HEK293 (cell line): ENCODE data around the gene TFB2M.
"Not testable (repeated sequence)": the region's sequence is repeated elsewhere in the genome, so short reads cannot be mapped to it uniquely, and the experiment has no call there.

Experiments used
- CTCF ChIA-PET: fragments of 350-600 bp; formaldehyde crosslinking; extraction: SDS; loops from one replicate; lab custom pipeline; 2021; ENCODE audit warnings: antibody characterized with exemption; lab: Yijun Ruan, JAX
- POLR2A ChIA-PET: fragments of 300-600 bp; formaldehyde crosslinking; extraction: SDS; loops from one replicate; lab custom pipeline; 2020; ENCODE audit warnings: antibody characterized with exemption, inconsistent platforms; lab: Yijun Ruan, JAX
- H3K27ac ChIP-seq: fragments of 200-500 bp; sonication (Bioruptor generic); 2 replicates; pipeline ENCODE4 v1.5.1; 2014; ENCODE audit warnings: low read depth, low read length, control low read depth, inconsistent platforms; ENCODE audit errors: extremely low read depth
- H3K36me3 ChIP-seq, 2 experiments: fragments of 200-500 bp in 1 of 2; sonication (Bioruptor generic) in 1 of 2; 1 replicate in 1 of 2; 2 replicates in 1 of 2; pipeline ENCODE4 v1.5.1; 2014 to 2017; ENCODE audit warnings: inconsistent platforms in 2 of 2, low read length in 2 of 2; ENCODE audit not compliant: control insufficient read depth in 2 of 2, insufficient read depth in 1 of 2
- H3K4me1 ChIP-seq: fragments of 200-500 bp; sonication (Bioruptor generic); 2 replicates; pipeline ENCODE4 v1.5.1; 2014; ENCODE audit warnings: mild to moderate bottlenecking, low read length, inconsistent platforms; ENCODE audit not compliant: control insufficient read depth, insufficient read depth
- H3K4me3 ChIP-seq: 2 replicates; pipeline ENCODE4 v1.5.1; 2011; ENCODE audit warnings: low read depth, mild to moderate bottlenecking, control low read depth, low read length, moderate library complexity
- H3K9me3 ChIP-seq: fragments of 200-500 bp; sonication (Bioruptor generic); 2 replicates; pipeline ENCODE4 v1.5.1; 2014; ENCODE audit warnings: low read depth, low read length, inconsistent platforms; ENCODE audit not compliant: control insufficient read depth, insufficient read depth
- BCL11A ChIP-seq: fragments of 450-650 bp; formaldehyde crosslinking; IDR thresholded peaks from 2 replicates; pipeline ENCODE4 v1.5.1; 2016; ENCODE audit warnings: low read depth, missing biosample characterization, missing genetic modification characterization
- GLIS1 ChIP-seq: fragments of 450-650 bp; formaldehyde crosslinking; IDR thresholded peaks from 2 replicates; pipeline ENCODE4 v1.5.1; 2016; ENCODE audit warnings: missing biosample characterization, missing genetic modification characterization
- HOXC10 ChIP-seq: sonication (generic); formaldehyde crosslinking; IDR thresholded peaks from 2 replicates; pipeline ENCODE4 v1.8.1; 2023; ENCODE audit warnings: mild to moderate bottlenecking, missing genetic modification reagents
- KLF8 ChIP-seq: fragments of 450-650 bp; formaldehyde crosslinking; IDR thresholded peaks from 2 replicates; pipeline ENCODE4 v1.5.1; 2016; ENCODE audit warnings: missing biosample characterization, missing genetic modification characterization
- OVOL3 ChIP-seq: fragments of 450-650 bp; formaldehyde crosslinking; IDR thresholded peaks from 2 replicates; pipeline ENCODE4 v1.5.1; 2016; ENCODE audit warnings: missing biosample characterization, missing genetic modification characterization
- SCRT2 ChIP-seq: fragments of 450-650 bp; formaldehyde crosslinking; IDR thresholded peaks from 2 replicates; pipeline ENCODE4 v1.5.1; 2016; ENCODE audit warnings: missing biosample characterization, missing genetic modification characterization
- TCF7L2 ChIP-seq: IDR thresholded peaks from 2 replicates; pipeline ENCODE4 v1.6.1; 2011; ENCODE audit warnings: low read depth, mild to moderate bottlenecking, inconsistent platforms, low read length, moderate library complexity, borderline replicate concordance
- WT1 ChIP-seq: fragments of 450-650 bp; formaldehyde crosslinking; IDR thresholded peaks from 2 replicates; pipeline ENCODE4 v1.5.1; 2016; ENCODE audit warnings: missing biosample characterization, missing genetic modification characterization
- ZNF114 ChIP-seq: fragments of 450-650 bp; formaldehyde crosslinking; IDR thresholded peaks from 2 replicates; pipeline ENCODE4 v1.5.0; 2017; ENCODE audit warnings: missing biosample characterization, missing genetic modification characterization
- ZNF121 ChIP-seq: fragments of 450-650 bp; formaldehyde crosslinking; IDR thresholded peaks from 2 replicates; pipeline ENCODE4 v1.5.1; 2016; ENCODE audit warnings: missing biosample characterization, missing genetic modification characterization
- ZNF133 ChIP-seq: fragments of 450-650 bp; formaldehyde crosslinking; IDR thresholded peaks from 2 replicates; pipeline ENCODE4 v1.5.1; 2016; ENCODE audit warnings: missing biosample characterization, missing genetic modification characterization
- ZNF155 ChIP-seq: fragments of 450-650 bp; formaldehyde crosslinking; IDR thresholded peaks from 2 replicates; pipeline ENCODE4 v1.5.1; 2016; ENCODE audit warnings: missing biosample characterization, missing genetic modification characterization
- ZNF214 ChIP-seq: fragments of 450-650 bp; formaldehyde crosslinking; IDR thresholded peaks from 2 replicates; pipeline ENCODE4 v1.5.1; 2017; ENCODE audit warnings: missing biosample characterization, mild to moderate bottlenecking, missing genetic modification characterization, borderline replicate concordance
- ZNF24 ChIP-seq: fragments of 450-650 bp; formaldehyde crosslinking; IDR thresholded peaks from 2 replicates; pipeline ENCODE4 v1.5.1; 2016; ENCODE audit warnings: missing biosample characterization, missing genetic modification characterization
- ZNF423 ChIP-seq: fragments of 450-650 bp; formaldehyde crosslinking; IDR thresholded peaks from 2 replicates; pipeline ENCODE4 v1.5.1; 2016; ENCODE audit warnings: missing biosample characterization, missing genetic modification characterization
- ZNF529 ChIP-seq: fragments of 450-650 bp; formaldehyde crosslinking; IDR thresholded peaks from 2 replicates; pipeline ENCODE4 v1.5.1; 2017; ENCODE audit warnings: missing genetic modification characterization, missing biosample characterization; ENCODE audit not compliant: insufficient replicate concordance
- ZNF596 ChIP-seq: fragments of 450-650 bp; IDR thresholded peaks from 2 replicates; pipeline ENCODE4 v1.5.0; 2018; ENCODE audit warnings: missing biosample characterization, mild to moderate bottlenecking, missing genetic modification characterization, moderate library complexity
- ZNF621 ChIP-seq: fragments of 450-650 bp; formaldehyde crosslinking; IDR thresholded peaks from 2 replicates; pipeline ENCODE4 v1.5.1; 2017; ENCODE audit warnings: missing biosample characterization, missing genetic modification characterization
- ZNF623 ChIP-seq: fragments of 450-650 bp; formaldehyde crosslinking; IDR thresholded peaks from 2 replicates; pipeline ENCODE4 v1.5.1; 2016; ENCODE audit warnings: missing biosample characterization, missing genetic modification characterization
- ZNF747 ChIP-seq: fragments of 450-650 bp; formaldehyde crosslinking; IDR thresholded peaks from 2 replicates; pipeline ENCODE4 v1.5.1; 2016; ENCODE audit warnings: missing biosample characterization, missing genetic modification characterization
- ZNF768 ChIP-seq: fragments of 450-650 bp; formaldehyde crosslinking; IDR thresholded peaks from 2 replicates; pipeline ENCODE4 v1.5.1; 2018; ENCODE audit warnings: missing biosample characterization, mild to moderate bottlenecking, missing genetic modification characterization
- ZNF843 ChIP-seq: fragments of 450-650 bp; formaldehyde crosslinking; IDR thresholded peaks from 2 replicates; pipeline ENCODE4 v1.5.1; 2016; ENCODE audit warnings: missing biosample characterization, missing genetic modification characterization
- ZSCAN30 ChIP-seq: fragments of 450-650 bp; IDR thresholded peaks from 2 replicates; pipeline ENCODE4 v1.5.1; 2018; ENCODE audit warnings: missing biosample characterization, mild to moderate bottlenecking, missing genetic modification characterization, moderate library complexity
- TF ChIP-seq, protein P1 (sequence below): fragments of 450-650 bp; formaldehyde crosslinking; IDR thresholded peaks from 2 replicates; pipeline ENCODE4 v1.5.1; 2016; ENCODE audit warnings: missing biosample characterization, missing genetic modification characterization
- TF ChIP-seq, protein P2 (sequence below): fragments of 450-650 bp; formaldehyde crosslinking; IDR thresholded peaks from 2 replicates; pipeline ENCODE4 v1.5.1; 2017; ENCODE audit warnings: missing biosample characterization, missing genetic modification characterization
- TF ChIP-seq, protein P3 (sequence below): fragments of 450-650 bp; formaldehyde crosslinking; conservative IDR thresholded peaks from 2 replicates; pipeline ENCODE4 v1.5.1; 2016; ENCODE audit warnings: low read depth, missing biosample characterization, missing genetic modification characterization
- TF ChIP-seq, protein P4 (sequence below): fragments of 450-650 bp; formaldehyde crosslinking; IDR thresholded peaks from 2 replicates; pipeline ENCODE4 v1.5.1; 2017; ENCODE audit warnings: missing biosample characterization, mild to moderate bottlenecking, missing genetic modification characterization, moderate library complexity
- TF ChIP-seq, protein P5 (sequence below): fragments of 450-650 bp; formaldehyde crosslinking; IDR thresholded peaks from 2 replicates; pipeline ENCODE4 v1.5.1; 2016; ENCODE audit warnings: missing biosample characterization, missing genetic modification characterization

Gene TFB2M

DNA sequence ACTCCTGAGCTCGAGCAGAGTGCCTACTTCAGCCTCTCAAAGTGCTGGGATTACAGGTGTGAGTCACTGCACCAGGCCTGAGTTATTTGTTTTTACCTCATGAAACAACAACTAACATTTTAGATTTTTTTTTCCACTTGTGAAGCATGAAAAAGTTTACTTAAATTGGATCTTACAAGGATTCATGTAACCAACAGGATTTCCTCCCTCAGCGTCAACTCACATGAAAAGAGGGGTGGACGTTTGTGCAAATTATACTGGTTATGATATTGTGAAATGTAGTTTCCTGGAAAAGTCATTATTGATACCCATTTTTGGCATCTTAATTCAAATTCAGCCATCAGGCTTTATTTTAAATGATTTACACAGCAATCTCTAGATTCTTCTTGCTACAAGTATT lies 6.7 kb upstream of the TFB2M start (continued):
- TF ChIP-seq, protein P1, sequence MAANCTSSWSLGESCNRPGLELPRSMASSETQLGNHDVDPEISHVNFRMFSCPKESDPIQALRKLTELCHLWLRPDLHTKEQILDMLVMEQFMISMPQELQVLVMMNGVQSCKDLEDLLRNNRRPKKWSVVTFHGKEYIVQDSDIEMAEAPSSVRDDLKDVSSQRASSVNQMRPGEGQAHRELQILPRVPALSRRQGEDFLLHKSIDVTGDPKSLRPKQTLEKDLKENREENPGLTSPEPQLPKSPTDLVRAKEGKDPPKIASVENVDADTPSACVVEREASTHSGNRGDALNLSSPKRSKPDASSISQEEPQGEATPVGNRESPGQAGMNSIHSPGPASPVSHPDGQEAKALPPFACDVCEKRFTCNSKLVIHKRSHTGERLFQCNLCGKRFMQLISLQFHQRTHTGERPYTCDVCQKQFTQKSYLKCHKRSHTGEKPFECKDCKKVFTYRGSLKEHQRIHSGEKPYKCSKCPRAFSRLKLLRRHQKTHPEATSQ (tag by site-specific recombination) = no peak
- TF ChIP-seq BCL11A (no peak), ZNF24 (no peak), ZNF529 (no peak), ZSCAN30 (tag by site-specific recombination) (no peak), GLIS1 (no peak), ZNF621 (no peak), TCF7L2 (no peak)
- TF ChIP-seq, protein P2, sequence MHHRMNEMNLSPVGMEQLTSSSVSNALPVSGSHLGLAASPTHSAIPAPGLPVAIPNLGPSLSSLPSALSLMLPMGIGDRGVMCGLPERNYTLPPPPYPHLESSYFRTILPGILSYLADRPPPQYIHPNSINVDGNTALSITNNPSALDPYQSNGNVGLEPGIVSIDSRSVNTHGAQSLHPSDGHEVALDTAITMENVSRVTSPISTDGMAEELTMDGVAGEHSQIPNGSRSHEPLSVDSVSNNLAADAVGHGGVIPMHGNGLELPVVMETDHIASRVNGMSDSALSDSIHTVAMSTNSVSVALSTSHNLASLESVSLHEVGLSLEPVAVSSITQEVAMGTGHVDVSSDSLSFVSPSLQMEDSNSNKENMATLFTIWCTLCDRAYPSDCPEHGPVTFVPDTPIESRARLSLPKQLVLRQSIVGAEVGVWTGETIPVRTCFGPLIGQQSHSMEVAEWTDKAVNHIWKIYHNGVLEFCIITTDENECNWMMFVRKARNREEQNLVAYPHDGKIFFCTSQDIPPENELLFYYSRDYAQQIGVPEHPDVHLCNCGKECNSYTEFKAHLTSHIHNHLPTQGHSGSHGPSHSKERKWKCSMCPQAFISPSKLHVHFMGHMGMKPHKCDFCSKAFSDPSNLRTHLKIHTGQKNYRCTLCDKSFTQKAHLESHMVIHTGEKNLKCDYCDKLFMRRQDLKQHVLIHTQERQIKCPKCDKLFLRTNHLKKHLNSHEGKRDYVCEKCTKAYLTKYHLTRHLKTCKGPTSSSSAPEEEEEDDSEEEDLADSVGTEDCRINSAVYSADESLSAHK (tag by site-specific recombination) = no peak
- TF ChIP-seq, protein P3, sequence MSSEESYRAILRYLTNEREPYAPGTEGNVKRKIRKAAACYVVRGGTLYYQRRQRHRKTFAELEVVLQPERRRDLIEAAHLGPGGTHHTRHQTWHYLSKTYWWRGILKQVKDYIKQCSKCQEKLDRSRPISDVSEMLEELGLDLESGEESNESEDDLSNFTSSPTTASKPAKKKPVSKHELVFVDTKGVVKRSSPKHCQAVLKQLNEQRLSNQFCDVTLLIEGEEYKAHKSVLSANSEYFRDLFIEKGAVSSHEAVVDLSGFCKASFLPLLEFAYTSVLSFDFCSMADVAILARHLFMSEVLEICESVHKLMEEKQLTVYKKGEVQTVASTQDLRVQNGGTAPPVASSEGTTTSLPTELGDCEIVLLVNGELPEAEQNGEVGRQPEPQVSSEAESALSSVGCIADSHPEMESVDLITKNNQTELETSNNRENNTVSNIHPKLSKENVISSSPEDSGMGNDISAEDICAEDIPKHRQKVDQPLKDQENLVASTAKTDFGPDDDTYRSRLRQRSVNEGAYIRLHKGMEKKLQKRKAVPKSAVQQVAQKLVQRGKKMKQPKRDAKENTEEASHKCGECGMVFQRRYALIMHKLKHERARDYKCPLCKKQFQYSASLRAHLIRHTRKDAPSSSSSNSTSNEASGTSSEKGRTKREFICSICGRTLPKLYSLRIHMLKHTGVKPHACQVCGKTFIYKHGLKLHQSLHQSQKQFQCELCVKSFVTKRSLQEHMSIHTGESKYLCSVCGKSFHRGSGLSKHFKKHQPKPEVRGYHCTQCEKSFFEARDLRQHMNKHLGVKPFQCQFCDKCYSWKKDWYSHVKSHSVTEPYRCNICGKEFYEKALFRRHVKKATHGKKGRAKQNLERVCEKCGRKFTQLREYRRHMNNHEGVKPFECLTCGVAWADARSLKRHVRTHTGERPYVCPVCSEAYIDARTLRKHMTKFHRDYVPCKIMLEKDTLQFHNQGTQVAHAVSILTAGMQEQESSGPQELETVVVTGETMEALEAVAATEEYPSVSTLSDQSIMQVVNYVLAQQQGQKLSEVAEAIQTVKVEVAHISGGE = no peak
- TF ChIP-seq, all 188 proteins: peak for 0

DNA sequence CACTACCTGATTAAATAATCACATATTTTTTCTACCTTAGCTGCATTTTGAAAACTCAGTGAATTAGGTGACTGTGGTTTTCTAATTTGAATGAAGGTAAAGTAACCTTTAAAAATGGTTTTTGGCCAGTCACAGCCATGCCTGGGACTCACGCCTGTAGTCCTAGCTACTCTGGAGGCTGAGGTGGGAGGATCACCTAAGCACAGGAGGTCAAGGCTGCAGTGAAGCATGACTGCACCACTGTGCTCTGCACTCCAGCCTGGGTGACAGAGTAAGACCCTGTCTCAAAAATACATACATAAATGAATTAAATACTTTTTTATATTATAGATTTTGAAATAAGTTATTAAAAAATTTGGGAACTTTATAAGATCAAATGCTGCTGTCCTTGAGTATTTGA lies 5.9 kb upstream of the TFB2M start:
- no peaks in the 10 kb centered on the region for H3K4me1 ChIP-seq
- H3K9me3 ChIP-seq = no peaks in the 10 kb centered on the region
- H3K36me3 ChIP-seq = no peaks in the 10 kb centered on the region
- CTCF ChIA-PET = interaction anchor here (0.7 kb wide), 1 partner anchor 29 kb away, joined by 3 read pairs; no protein-coding TSS in a partner anchor
- TF ChIP-seq ZNF423 (tag by site-specific recombination) (no peak), ZNF214 (tag by site-specific recombination) (no peak), WT1 (tag by site-specific recombination) (no peak), OVOL3 (no peak), KLF8 (no peak), ZNF843 (tag by site-specific recombination) (no peak), ZNF768 (no peak), ZNF747 (tag by site-specific recombination) (no peak), HOXC10 (CRISPR knock-in tag) (no peak), ZNF623 (tag by site-specific recombination) (no peak), SCRT2 (tag by site-specific recombination) (no peak), ZNF114 (tag by site-specific recombination) (no peak), ZNF155 (tag by site-specific recombination) (no peak), ZNF121 (no peak), ZNF621 (no peak), ZNF596 (no peak), ZNF133 (tag by site-specific recombination) (no peak)
- TF ChIP-seq, protein P4, sequence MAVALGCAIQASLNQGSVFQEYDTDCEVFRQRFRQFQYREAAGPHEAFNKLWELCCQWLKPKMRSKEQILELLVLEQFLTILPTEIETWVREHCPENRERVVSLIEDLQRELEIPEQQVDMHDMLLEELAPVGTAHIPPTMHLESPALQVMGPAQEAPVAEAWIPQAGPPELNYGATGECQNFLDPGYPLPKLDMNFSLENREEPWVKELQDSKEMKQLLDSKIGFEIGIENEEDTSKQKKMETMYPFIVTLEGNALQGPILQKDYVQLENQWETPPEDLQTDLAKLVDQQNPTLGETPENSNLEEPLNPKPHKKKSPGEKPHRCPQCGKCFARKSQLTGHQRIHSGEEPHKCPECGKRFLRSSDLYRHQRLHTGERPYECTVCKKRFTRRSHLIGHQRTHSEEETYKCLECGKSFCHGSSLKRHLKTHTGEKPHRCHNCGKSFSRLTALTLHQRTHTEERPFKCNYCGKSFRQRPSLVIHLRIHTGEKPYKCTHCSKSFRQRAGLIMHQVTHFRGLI (tag by site-specific recombination) = no peak
- TF ChIP-seq, protein P5, sequence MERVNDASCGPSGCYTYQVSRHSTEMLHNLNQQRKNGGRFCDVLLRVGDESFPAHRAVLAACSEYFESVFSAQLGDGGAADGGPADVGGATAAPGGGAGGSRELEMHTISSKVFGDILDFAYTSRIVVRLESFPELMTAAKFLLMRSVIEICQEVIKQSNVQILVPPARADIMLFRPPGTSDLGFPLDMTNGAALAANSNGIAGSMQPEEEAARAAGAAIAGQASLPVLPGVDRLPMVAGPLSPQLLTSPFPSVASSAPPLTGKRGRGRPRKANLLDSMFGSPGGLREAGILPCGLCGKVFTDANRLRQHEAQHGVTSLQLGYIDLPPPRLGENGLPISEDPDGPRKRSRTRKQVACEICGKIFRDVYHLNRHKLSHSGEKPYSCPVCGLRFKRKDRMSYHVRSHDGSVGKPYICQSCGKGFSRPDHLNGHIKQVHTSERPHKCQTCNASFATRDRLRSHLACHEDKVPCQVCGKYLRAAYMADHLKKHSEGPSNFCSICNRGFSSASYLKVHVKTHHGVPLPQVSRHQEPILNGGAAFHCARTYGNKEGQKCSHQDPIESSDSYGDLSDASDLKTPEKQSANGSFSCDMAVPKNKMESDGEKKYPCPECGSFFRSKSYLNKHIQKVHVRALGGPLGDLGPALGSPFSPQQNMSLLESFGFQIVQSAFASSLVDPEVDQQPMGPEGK (tag by site-specific recombination) = no peak
- no peak overlapping the region for H3K4me3 ChIP-seq
- POLR2A ChIA-PET = no interaction called here
- H3K27ac ChIP-seq = no peak overlapping the region

DNA sequence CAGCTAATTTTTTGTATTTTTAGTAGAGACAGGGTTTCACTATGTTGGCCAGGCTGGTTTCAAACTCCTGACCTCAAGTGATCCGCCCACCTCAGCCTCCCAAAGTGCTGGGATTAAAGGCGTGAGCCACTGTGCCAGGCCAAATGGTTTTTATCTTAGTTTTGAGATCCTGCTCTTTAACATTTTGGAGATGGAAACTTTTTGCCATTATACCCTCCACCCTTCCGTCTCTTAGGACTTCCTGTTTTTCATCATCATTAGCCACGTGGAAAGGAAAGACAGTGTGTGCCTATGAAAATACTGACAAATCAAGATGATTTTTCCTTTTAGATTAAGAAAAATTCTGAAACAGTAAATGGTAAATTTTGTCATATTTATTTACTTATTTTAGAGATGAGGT lies 5.2 kb upstream of the TFB2M start:
- POLR2A ChIA-PET, H3K9me3 ChIP-seq, H3K36me3 ChIP-seq, H3K4me1 ChIP-seq, H3K27ac ChIP-seq, H3K4me3 ChIP-seq: not testable (repeated sequence)
- CTCF ChIA-PET = interaction anchor here (0.7 kb wide), 1 partner anchor 29 kb away, joined by 3 read pairs; no protein-coding TSS in a partner anchor
